ENCODE measurements around the gene LARGE2. TPM values are rescaled to one million over a fixed set of nuclear protein-coding genes. Genes with fewer than 3 reads are reported as not detected.

The LARGE2 gene
- total and polyA plus RNA-seq, 2 of the 13 experiments (the other 11 are each of a cell fraction or from before 2014, with no cell fraction given) = 8.5 to 21.6 TPM

DNA sequence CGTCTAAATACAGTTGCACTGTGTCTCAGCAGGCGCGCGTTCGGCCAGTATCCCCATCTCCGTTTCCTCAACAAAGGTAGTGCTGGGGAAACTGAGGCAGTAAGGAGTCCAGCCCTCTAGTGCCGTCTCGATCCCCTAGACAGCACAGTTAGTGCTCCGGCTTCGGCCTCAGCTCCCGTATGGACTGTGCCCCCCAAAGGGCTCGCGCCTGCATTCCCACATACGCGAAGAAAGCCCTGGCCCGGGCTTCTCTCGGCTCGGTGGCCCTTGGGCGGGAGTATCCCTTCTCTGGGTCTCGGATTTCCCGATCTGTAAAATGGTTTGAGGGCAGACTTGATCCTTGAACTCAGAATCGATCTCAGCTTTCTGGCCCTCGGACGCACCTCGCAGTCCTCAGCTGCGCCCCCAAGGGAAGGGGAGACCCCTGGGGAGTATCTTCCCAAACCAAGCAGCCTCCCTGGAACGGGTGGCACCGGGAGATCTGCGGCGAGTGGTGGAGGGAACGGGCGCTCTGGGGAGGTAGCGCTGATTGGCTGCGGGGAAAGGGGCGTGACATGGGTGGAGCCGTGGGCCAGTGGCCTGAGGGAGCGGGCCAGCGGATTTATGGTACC, 4.0 kb upstream of the LARGE2 start:
- 0% methylated on average over 22 of the region's 38 CpGs for WGBS (ENCODE audit: low lambda C conversion rate)
- CTCF ChIA-PET (ENCODE audit: low intra/inter-chr PET ratio, low total read pairs) = no interaction called here
- peak; percentile 80 for FAIRE-seq
- TF ChIP-seq, protein P1, sequence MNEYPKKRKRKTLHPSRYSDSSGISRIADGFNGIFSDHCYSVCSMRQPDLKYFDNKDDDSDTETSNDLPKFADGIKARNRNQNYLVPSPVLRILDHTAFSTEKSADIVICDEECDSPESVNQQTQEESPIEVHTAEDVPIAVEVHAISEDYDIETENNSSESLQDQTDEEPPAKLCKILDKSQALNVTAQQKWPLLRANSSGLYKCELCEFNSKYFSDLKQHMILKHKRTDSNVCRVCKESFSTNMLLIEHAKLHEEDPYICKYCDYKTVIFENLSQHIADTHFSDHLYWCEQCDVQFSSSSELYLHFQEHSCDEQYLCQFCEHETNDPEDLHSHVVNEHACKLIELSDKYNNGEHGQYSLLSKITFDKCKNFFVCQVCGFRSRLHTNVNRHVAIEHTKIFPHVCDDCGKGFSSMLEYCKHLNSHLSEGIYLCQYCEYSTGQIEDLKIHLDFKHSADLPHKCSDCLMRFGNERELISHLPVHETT (CRISPR knock-in tag; conservative IDR thresholded peaks at IDR 0.05) = no peak
- TF ChIP-seq ZNF317 (CRISPR knock-in tag; IDR thresholded peaks at IDR 0.05) (peak; percentile 50), TCF12 (IDR thresholded peaks at IDR 0.05) (no peak), TCF12 (CRISPR knock-in tag; IDR thresholded peaks at IDR 0.05) (0 out of 2 replicates have a peak, but pooled peaks have one; percentile 35), POLR2AphosphoS5 (IDR thresholded peaks at IDR 0.05; ENCODE audit: low read depth, low read length) (peak; percentile 88), RNF2 (conservative IDR thresholded peaks at IDR 0.05; ENCODE audit: low read depth) (no peak), ZNF431 (CRISPR knock-in tag; IDR thresholded peaks at IDR 0.05; ENCODE audit: borderline replicate concordance, low read depth) (no peak), ZNF367 (CRISPR knock-in tag; IDR thresholded peaks at IDR 0.05; ENCODE audit: borderline replicate concordance) (0 out of 2 replicates have a peak, but pooled peaks have one; percentile 1), ZNF619 (CRISPR knock-in tag; IDR thresholded peaks at IDR 0.05) (0 out of 2 replicates have a peak, but pooled peaks have one; percentile 28), TFAP4 (IDR thresholded peaks at IDR 0.05; ENCODE audit: borderline replicate concordance, low read depth) (no peak; the same call in 1 of the 2 replicates), ZFP82 (CRISPR knock-in tag; IDR thresholded peaks at IDR 0.05; ENCODE audit: borderline replicate concordance) (no peak), ISL2 (CRISPR knock-in tag; IDR thresholded peaks at IDR 0.05) (no peak), GFI1 (CRISPR knock-in tag; IDR thresholded peaks at IDR 0.05; ENCODE audit: borderline replicate concordance) (no peak), PCBP1 (IDR thresholded peaks at IDR 0.05; ENCODE audit: borderline replicate concordance, low read depth, low read length) (no peak), HDAC6 (IDR thresholded peaks at IDR 0.05; ENCODE audit: low read depth, low read length) (no peak), NONO (IDR thresholded peaks at IDR 0.05) (no peak), NONO (CRISPR knock-in tag; conservative IDR thresholded peaks at IDR 0.05) (0 out of 2 replicates have a peak, but pooled peaks have one; percentile 16)
- TF ChIP-seq, protein P2, sequence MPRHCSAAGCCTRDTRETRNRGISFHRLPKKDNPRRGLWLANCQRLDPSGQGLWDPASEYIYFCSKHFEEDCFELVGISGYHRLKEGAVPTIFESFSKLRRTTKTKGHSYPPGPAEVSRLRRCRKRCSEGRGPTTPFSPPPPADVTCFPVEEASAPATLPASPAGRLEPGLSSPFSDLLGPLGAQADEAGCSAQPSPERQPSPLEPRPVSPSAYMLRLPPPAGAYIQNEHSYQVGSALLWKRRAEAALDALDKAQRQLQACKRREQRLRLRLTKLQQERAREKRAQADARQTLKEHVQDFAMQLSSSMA (CRISPR knock-in tag; IDR thresholded peaks at IDR 0.05) = peak; percentile 39; the same call in 1 of the 2 replicates
- TF ChIP-seq, protein P3, sequence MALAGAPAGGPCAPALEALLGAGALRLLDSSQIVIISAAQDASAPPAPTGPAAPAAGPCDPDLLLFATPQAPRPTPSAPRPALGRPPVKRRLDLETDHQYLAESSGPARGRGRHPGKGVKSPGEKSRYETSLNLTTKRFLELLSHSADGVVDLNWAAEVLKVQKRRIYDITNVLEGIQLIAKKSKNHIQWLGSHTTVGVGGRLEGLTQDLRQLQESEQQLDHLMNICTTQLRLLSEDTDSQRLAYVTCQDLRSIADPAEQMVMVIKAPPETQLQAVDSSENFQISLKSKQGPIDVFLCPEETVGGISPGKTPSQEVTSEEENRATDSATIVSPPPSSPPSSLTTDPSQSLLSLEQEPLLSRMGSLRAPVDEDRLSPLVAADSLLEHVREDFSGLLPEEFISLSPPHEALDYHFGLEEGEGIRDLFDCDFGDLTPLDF (CRISPR knock-in tag; IDR thresholded peaks at IDR 0.05) = peak; percentile 6; the same call in 1 of the 2 replicates

More for the DNA sequence above, 4.0 kb upstream of the LARGE2 start:
- Histone ChIP-seq H3K79me2 (ENCODE audit: insufficient read depth, low read length) (peaks cover 12% of the 10 kb centered on the region), H4K20me1 (ENCODE audit: insufficient read depth, low read length) (no peaks in the 10 kb centered on the region), H3K4me3 (replicated peaks in 1 of 3; ENCODE audit: insufficient read depth in 1 of 3, low read depth in 2 of 3, low read length in 3 of 3) (peak overlapping the region; percentile 82 to 94 (median 90)), H2AFZ (ENCODE audit: low read length) (peak overlapping the region; percentile 82), H3K27me3 (ENCODE audit: control insufficient read depth in 1 of 2, insufficient read depth in 2 of 2, low read length in 2 of 2) (peaks cover 0 to 1% of the 10 kb centered on the region in 2 experiments; a peak in 1 of 5 replicates), H3K4me1 (ENCODE audit: insufficient read depth, low read length) (peaks cover 41% of the 10 kb centered on the region), H3K27ac (ENCODE audit: extremely low read length, insufficient read depth, low read length) (peak overlapping the region; percentile 88), H3K36me3 (replicated peaks in 1 of 2; ENCODE audit: control insufficient read depth in 1 of 2, insufficient read depth in 2 of 2, low read length in 2 of 2) (peaks cover 8 to 17% of the 10 kb centered on the region in 2 experiments; a peak in 3 of 5 replicates), H3K9ac (ENCODE audit: insufficient read depth, low read depth, low read length) (peak overlapping the region; percentile 73), H3K9me3 (ENCODE audit: low read length) (no peaks in the 10 kb centered on the region), H3K4me2 (ENCODE audit: low read depth, low read length) (peak overlapping the region; percentile 91)
- POLR2A ChIA-PET = interaction anchor here (1.0 to 2.0 kb wide), 9 partner anchors 9 to 325 kb away, joined by 3 to 19 read pairs (median 7); partner anchors contain the start of gene CRY2
- peak; percentile 63 for DNase-seq (ENCODE audit: low spot score)
- peak; percentile 74 for ATAC-seq
- BruUV-seq (replicated peaks) = no TSS peak
- in situ Hi-C loops (cut with HindIII; ENCODE audit: extremely low pct_ligation_motif_present, low pct_unique_long_range_greater_than_20kb) (no loop called here), intact Hi-C loops (cut with micrococcal nuclease; ENCODE audit: unreplicated experiment) (loop anchor here (1.0 kb wide), 1 partner anchor 31 kb away; no protein-coding TSS in a partner anchor)

Data from HepG2 (cell line).